Osteocyte (in vitro differentiated cells): ENCODE results near the gene MGARP. TPM values are rescaled to one million over a fixed set of nuclear protein-coding genes. Genes with fewer than 3 reads are reported as not detected.

Experiments
- DNase-seq: peaks from one replicate; pipeline ENCODE4 v3.0.0; 2021; ENCODE audit warnings: mixed read lengths; ENCODE audit not compliant: unreplicated experiment; ENCODE audit errors: extremely low spot score
- H3K27ac Mint-ChIP-seq: one replicate; pipeline ENCODE4 v1.8.0; 2021; ENCODE audit warnings: mild to moderate bottlenecking, mixed read lengths; ENCODE audit not compliant: unreplicated experiment
- H3K27me3 Mint-ChIP-seq: one replicate; pipeline ENCODE4 v1.8.0; 2021; ENCODE audit warnings: mixed read lengths; ENCODE audit not compliant: unreplicated experiment
- H3K36me3 Mint-ChIP-seq: one replicate; pipeline ENCODE4 v1.8.0; 2021; ENCODE audit warnings: mixed read lengths; ENCODE audit not compliant: unreplicated experiment
- H3K4me1 Mint-ChIP-seq: one replicate; pipeline ENCODE4 v1.8.0; 2021; ENCODE audit warnings: mixed read lengths; ENCODE audit not compliant: unreplicated experiment
- H3K4me3 Mint-ChIP-seq: one replicate; pipeline ENCODE4 v1.8.0; 2021; ENCODE audit warnings: mild to moderate bottlenecking, moderate library complexity, mixed read lengths; ENCODE audit not compliant: unreplicated experiment
- H3K9me3 Mint-ChIP-seq: one replicate; pipeline ENCODE4 v1.8.0; 2021; ENCODE audit warnings: mixed read lengths; ENCODE audit not compliant: unreplicated experiment
- CTCF ChIP-seq: fragments of 200-600 bp; sonication (generic); IDR thresholded peaks from 2 replicates; pipeline ENCODE4 v1.5.0; 2021; ENCODE audit warnings: antibody characterized with exemption, mild to moderate bottlenecking, moderate library complexity
- total RNA-seq: library from RNA; stranded (reverse); gene quantifications from 2 replicates; pipeline ENCODE4 v1.2.1, GENCODE V29; 2021

The MGARP gene
- total RNA-seq, 1 donor from 2014 or later, result 5.2 TPM

GRCh38 chr4:139222215-139222614, 57.8 kb downstream of the MGARP start:
- H3K9me3 Mint-ChIP-seq, result no peaks in the 10 kb centered on the region
- DNase-seq, result no peak
- no peak overlapping the region for H3K4me3 Mint-ChIP-seq
- H3K4me1 Mint-ChIP-seq, result no peaks in the 10 kb centered on the region
- no peak for TF ChIP-seq CTCF
- no peaks in the 10 kb centered on the region for H3K36me3 Mint-ChIP-seq
- no peak overlapping the region for H3K27ac Mint-ChIP-seq
- no peaks in the 10 kb centered on the region for H3K27me3 Mint-ChIP-seq

GRCh38 chr4:139221687-139222086, 58.3 kb downstream of the MGARP start:
- Mint-ChIP-seq H3K9me3 (no peaks in the 10 kb centered on the region), H3K4me1 (no peaks in the 10 kb centered on the region), H3K4me3 (no peak overlapping the region), H3K36me3 (no peaks in the 10 kb centered on the region), H3K27ac (no peak overlapping the region), H3K27me3 (no peaks in the 10 kb centered on the region)
- TF ChIP-seq CTCF, result no peak
- DNase-seq, result no peak

GRCh38 chr4:139219450-139220055, 60.5 kb downstream of the MGARP start:
- H3K36me3 Mint-ChIP-seq, result no peaks in the 10 kb centered on the region
- TF ChIP-seq CTCF, result no peak
- no peaks in the 10 kb centered on the region for H3K9me3 Mint-ChIP-seq
- peaks cover 6% of the 10 kb centered on the region for H3K4me1 Mint-ChIP-seq
- no peaks in the 10 kb centered on the region for H3K27me3 Mint-ChIP-seq
- DNase-seq, result no peak
- no peak overlapping the region for H3K4me3 Mint-ChIP-seq
- no peak overlapping the region for H3K27ac Mint-ChIP-seq

Other genes starting within 250 kb of the MGARP start
- 47.6 and 51.0 TPM in 2 replicates for gene ELF2, start 103.0 kb downstream of the MGARP start, total RNA-seq
- 35.1 and 36.8 TPM in 2 replicates for gene NAA15, start 21.3 kb upstream of the MGARP start, total RNA-seq
- 40.9 and 43.7 TPM in 2 replicates for gene NDUFC1, start 22.3 kb upstream of the MGARP start, total RNA-seq
- gene RAB33B, start 173.9 kb upstream of the MGARP start, total RNA-seq, result 10.3 and 10.4 TPM in 2 replicates